GM23338 (cell line): Measurements from ENCODE around the gene NINL. TPM values are rescaled to one million over a fixed set of nuclear protein-coding genes. Genes with fewer than 3 reads are reported as not detected.
A peak's percentile ranks its signal among the peaks of the same experiment; 100 is the strongest.

Experiments
- ATAC-seq: fragments of 200-7000 bp; cut with Tn5 transposase; 3 replicates; pipeline ENCODE4 v1.9.1; 2020
- DNase-seq: peaks from one replicate; pipeline ENCODE4 v3.0.0-alpha.2; 2015; ENCODE audit warnings: low spot score
- H2AFZ ChIP-seq: fragments of 200-600 bp; sonication (generic); 2 replicates; pipeline ENCODE4 v1.8.0; 2016; ENCODE audit warnings: antibody characterized with exemption, mild to moderate bottlenecking, moderate library complexity
- H3F3A ChIP-seq: fragments of 200-600 bp; sonication (generic); replicated peaks from 2 replicates; pipeline ENCODE4 v1.8.0; 2017; ENCODE audit warnings: antibody characterized with exemption, mixed run types, low read depth
- H3K27ac ChIP-seq: fragments of 200-600 bp; sonication (generic); 2 replicates; pipeline ENCODE4 v1.6.1; 2016; ENCODE audit warnings: low read depth
- H3K27me3 ChIP-seq: fragments of 200-600 bp; sonication (generic); 2 replicates; pipeline ENCODE4 v1.8.0; 2016; ENCODE audit warnings: mild to moderate bottlenecking, mixed run types, moderate library complexity; ENCODE audit not compliant: insufficient read depth
- H3K36me3 ChIP-seq: fragments of 200-600 bp; sonication (generic); 2 replicates; pipeline ENCODE4 v1.8.0; 2016; ENCODE audit warnings: mild to moderate bottlenecking; ENCODE audit not compliant: insufficient read depth
- H3K4me1 ChIP-seq: fragments of 200-600 bp; sonication (generic); 2 replicates; pipeline ENCODE4 v1.8.0; 2016; ENCODE audit warnings: mild to moderate bottlenecking, moderate library complexity; ENCODE audit not compliant: insufficient read depth
- H3K4me2 ChIP-seq: fragments of 200-600 bp; sonication (generic); 2 replicates; pipeline ENCODE4 v1.7.1; 2017; ENCODE audit warnings: mixed run types
- H3K4me3 ChIP-seq: fragments of 200-600 bp; sonication (generic); 2 replicates; pipeline ENCODE4 v1.6.1; 2016; ENCODE audit warnings: mixed run types
- H3K79me2 ChIP-seq: fragments of 200-600 bp; sonication (generic); replicated peaks from 2 replicates; pipeline ENCODE4 v1.8.0; 2017; ENCODE audit warnings: mild to moderate bottlenecking; ENCODE audit not compliant: insufficient read depth
- H3K9me2 ChIP-seq: fragments of 200-600 bp; sonication (generic); 2 replicates; pipeline ENCODE4 v1.8.0; 2017; ENCODE audit not compliant: insufficient read depth
- H4K20me1 ChIP-seq: fragments of 200-600 bp; sonication (generic); replicated peaks from 2 replicates; pipeline ENCODE4 v1.8.0; 2017; ENCODE audit warnings: mild to moderate bottlenecking; ENCODE audit not compliant: insufficient read depth
- H3K27ac Mint-ChIP-seq: 2 replicates; pipeline ENCODE4 v1.8.0; 2020; ENCODE audit warnings: inconsistent platforms, mild to moderate bottlenecking, moderate library complexity, mixed read lengths
- H3K27me3 Mint-ChIP-seq: 3 replicates; pipeline ENCODE4 v1.8.0; 2022; ENCODE audit warnings: low read depth, mild to moderate bottlenecking, moderate library complexity, mixed read lengths, inconsistent platforms; ENCODE audit not compliant: insufficient read depth, poor library complexity
- H3K36me3 Mint-ChIP-seq: 3 replicates; pipeline ENCODE4 v1.8.0; 2021; ENCODE audit warnings: low read depth, mild to moderate bottlenecking, inconsistent platforms, moderate library complexity, mixed read lengths
- H3K4me1 Mint-ChIP-seq: 3 replicates; pipeline ENCODE4 v1.8.0; 2020; ENCODE audit warnings: mild to moderate bottlenecking, inconsistent platforms, mixed read lengths
- H3K4me3 Mint-ChIP-seq: 3 replicates; pipeline ENCODE4 v1.8.0; 2021; ENCODE audit warnings: moderate library complexity, mild to moderate bottlenecking, inconsistent platforms, mixed read lengths
- H3K9me3 Mint-ChIP-seq: 3 replicates; pipeline ENCODE4 v1.8.0; 2020; ENCODE audit warnings: moderate library complexity, mild to moderate bottlenecking, inconsistent platforms, mixed read lengths
- CREB1 ChIP-seq: fragments of 250-450 bp; sonication (Bioruptor Pico); IDR thresholded peaks from 2 replicates; pipeline ENCODE4 v1.5.0; 2020; ENCODE audit warnings: low read depth, mild to moderate bottlenecking, moderate library complexity
- EZH2 ChIP-seq: fragments of 200-600 bp; sonication (generic); IDR thresholded peaks from one replicate; pipeline ENCODE4 v1.8.0; 2017; ENCODE audit warnings: antibody characterized with exemption, mild to moderate bottlenecking, low read depth; ENCODE audit not compliant: unreplicated experiment
- EZH2phosphoT487 ChIP-seq: fragments of 200-600 bp; sonication (generic); IDR thresholded peaks from one replicate; pipeline ENCODE4 v1.8.1; 2018; ENCODE audit warnings: antibody characterized with exemption; ENCODE audit not compliant: unreplicated experiment
- JUNB ChIP-seq: IDR thresholded peaks from one replicate; pipeline ENCODE4 v1.6.1; 2016; ENCODE audit warnings: antibody characterized with exemption; ENCODE audit not compliant: unreplicated experiment
- NANOG ChIP-seq: IDR thresholded peaks from 2 replicates; pipeline ENCODE4 v1.6.1; 2016; ENCODE audit warnings: antibody characterized with exemption, borderline replicate concordance
- POLR2AphosphoS5 ChIP-seq: IDR thresholded peaks from 2 replicates; pipeline ENCODE4 v1.6.1; 2016; ENCODE audit warnings: antibody characterized with exemption, low read depth
- STAT1 ChIP-seq: IDR thresholded peaks from one replicate; pipeline ENCODE4 v1.6.1; 2016; ENCODE audit warnings: antibody characterized with exemption; ENCODE audit not compliant: unreplicated experiment
- ZNF114 ChIP-seq: fragments of 250-450 bp; sonication (Bioruptor Pico); IDR thresholded peaks from 2 replicates; pipeline ENCODE4 v1.5.0; 2020; ENCODE audit warnings: mild to moderate bottlenecking, moderate library complexity
- ZNF331 ChIP-seq: fragments of 250-450 bp; sonication (Bioruptor Pico); IDR thresholded peaks from 2 replicates; pipeline ENCODE4 v1.5.0; 2020; ENCODE audit warnings: low read depth, mild to moderate bottlenecking, moderate library complexity
- polyA plus RNA-seq: library from polyadenylated mRNA; unstranded; fragments of >200 nt; fragmentation: Nextera tagmentation; extraction: Ambion mirVana; gene quantifications from 2 replicates; pipeline ENCODE4 v1.2.1, GENCODE V29; 2016
- total RNA-seq: library from RNA; depleted of rRNA; stranded (reverse); fragments of >200 nt; shearing (Covaris generic); gene quantifications from 2 replicates; pipeline ENCODE4 v1.2.3, GENCODE V29; 2014
- TF ChIP-seq, protein P1 (sequence below), 2 experiments: fragments of 200-600 bp in 1 of 2; sonication (generic) in 1 of 2; conservative IDR thresholded peaks; 2 replicates each; pipeline versions ENCODE4 v1.5.1 to v1.6.1; 2016 to 2017; ENCODE audit warnings: antibody characterized with exemption in 2 of 2, low read depth in 2 of 2, mild to moderate bottlenecking in 2 of 2, moderate library complexity in 1 of 2
- TF ChIP-seq, protein P2 (sequence below): IDR thresholded peaks from 2 replicates; pipeline ENCODE4 v1.6.1; 2016; ENCODE audit warnings: antibody characterized with exemption
- TF ChIP-seq, protein P3 (sequence below): fragments of 250-450 bp; sonication (Bioruptor Pico); IDR thresholded peaks from 2 replicates; pipeline ENCODE4 v1.5.0; 2020; ENCODE audit warnings: mild to moderate bottlenecking, moderate library complexity
- TF ChIP-seq, protein P4 (sequence below): IDR thresholded peaks from one replicate; pipeline ENCODE4 v1.6.1; 2018; ENCODE audit warnings: antibody characterized with exemption; ENCODE audit not compliant: unreplicated experiment

NINL gene
- total and polyA plus RNA-seq, 2 experiments from 2014 or later = 18.0 to 31.2 TPM

DNA sequence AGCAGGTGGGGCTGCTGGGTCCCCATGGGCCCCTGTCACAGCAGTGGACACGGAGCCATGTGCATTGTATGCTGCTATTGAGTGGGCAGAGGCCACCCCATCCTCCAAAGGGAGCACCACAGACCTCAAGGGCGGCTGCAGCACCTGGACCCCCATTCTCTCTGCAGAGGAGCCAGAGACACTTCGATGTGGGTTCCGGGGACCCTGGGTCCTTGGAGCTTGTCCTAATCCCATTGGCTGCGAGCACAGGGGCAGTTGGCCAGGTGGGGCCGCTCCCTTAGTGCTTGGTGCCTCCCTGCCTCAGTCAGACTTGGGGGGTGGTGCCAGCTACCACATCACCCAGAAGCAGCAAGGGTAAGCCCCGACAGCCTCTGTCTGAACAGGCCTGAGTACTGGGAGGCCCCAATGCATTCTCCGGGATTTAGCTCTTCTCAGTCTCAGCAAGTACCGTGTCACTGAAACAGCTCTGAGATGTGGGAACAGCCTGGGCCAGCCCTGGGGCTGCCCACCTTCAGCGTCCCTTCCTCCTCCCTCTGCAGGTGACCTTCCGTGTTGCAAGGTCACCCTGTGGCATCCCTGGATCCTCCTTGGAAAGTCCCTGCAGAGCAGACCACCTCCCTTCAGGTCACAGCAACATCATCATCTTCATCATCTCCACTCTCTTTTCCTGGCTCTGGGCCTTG lies 104.0 kb downstream of the NINL start:
- no peaks in the 10 kb centered on the region for H3K9me2 ChIP-seq
- H2AFZ ChIP-seq = no peak overlapping the region
- no peaks in the 10 kb centered on the region for H3F3A ChIP-seq
- DNase-seq = no peak
- H3K36me3 Mint-ChIP-seq = peaks cover 43% of the 10 kb centered on the region
- peaks cover 3% of the 10 kb centered on the region; the same call in 1 of the 2 replicates for H3K36me3 ChIP-seq
- H3K4me2 ChIP-seq = no peak overlapping the region
- no peaks in the 10 kb centered on the region for H3K4me1 ChIP-seq
- H3K4me3 ChIP-seq = no peak overlapping the region
- H3K4me1 Mint-ChIP-seq = peaks cover 3% of the 10 kb centered on the region; the same call in 2 of the 3 replicates
- H3K27me3 Mint-ChIP-seq = no peaks in the 10 kb centered on the region
- no peak overlapping the region for H3K4me3 Mint-ChIP-seq
- no peak for TF ChIP-seq NANOG
- TF ChIP-seq, protein P1, sequence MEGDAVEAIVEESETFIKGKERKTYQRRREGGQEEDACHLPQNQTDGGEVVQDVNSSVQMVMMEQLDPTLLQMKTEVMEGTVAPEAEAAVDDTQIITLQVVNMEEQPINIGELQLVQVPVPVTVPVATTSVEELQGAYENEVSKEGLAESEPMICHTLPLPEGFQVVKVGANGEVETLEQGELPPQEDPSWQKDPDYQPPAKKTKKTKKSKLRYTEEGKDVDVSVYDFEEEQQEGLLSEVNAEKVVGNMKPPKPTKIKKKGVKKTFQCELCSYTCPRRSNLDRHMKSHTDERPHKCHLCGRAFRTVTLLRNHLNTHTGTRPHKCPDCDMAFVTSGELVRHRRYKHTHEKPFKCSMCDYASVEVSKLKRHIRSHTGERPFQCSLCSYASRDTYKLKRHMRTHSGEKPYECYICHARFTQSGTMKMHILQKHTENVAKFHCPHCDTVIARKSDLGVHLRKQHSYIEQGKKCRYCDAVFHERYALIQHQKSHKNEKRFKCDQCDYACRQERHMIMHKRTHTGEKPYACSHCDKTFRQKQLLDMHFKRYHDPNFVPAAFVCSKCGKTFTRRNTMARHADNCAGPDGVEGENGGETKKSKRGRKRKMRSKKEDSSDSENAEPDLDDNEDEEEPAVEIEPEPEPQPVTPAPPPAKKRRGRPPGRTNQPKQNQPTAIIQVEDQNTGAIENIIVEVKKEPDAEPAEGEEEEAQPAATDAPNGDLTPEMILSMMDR (conservative IDR thresholded peaks at IDR 0.05; ENCODE audit: low read depth in 2 of 2) = no peak
- TF ChIP-seq, protein P2, sequence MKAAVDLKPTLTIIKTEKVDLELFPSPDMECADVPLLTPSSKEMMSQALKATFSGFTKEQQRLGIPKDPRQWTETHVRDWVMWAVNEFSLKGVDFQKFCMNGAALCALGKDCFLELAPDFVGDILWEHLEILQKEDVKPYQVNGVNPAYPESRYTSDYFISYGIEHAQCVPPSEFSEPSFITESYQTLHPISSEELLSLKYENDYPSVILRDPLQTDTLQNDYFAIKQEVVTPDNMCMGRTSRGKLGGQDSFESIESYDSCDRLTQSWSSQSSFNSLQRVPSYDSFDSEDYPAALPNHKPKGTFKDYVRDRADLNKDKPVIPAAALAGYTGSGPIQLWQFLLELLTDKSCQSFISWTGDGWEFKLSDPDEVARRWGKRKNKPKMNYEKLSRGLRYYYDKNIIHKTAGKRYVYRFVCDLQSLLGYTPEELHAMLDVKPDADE = no peak
- TF ChIP-seq EZH2 = no peak
- no peak for TF ChIP-seq ZNF114 (CRISPR knock-in tag)
- no peak for TF ChIP-seq JUNB
- no peak for TF ChIP-seq CREB1 (CRISPR knock-in tag)
- TF ChIP-seq EZH2phosphoT487 = no peak
- TF ChIP-seq, protein P3, sequence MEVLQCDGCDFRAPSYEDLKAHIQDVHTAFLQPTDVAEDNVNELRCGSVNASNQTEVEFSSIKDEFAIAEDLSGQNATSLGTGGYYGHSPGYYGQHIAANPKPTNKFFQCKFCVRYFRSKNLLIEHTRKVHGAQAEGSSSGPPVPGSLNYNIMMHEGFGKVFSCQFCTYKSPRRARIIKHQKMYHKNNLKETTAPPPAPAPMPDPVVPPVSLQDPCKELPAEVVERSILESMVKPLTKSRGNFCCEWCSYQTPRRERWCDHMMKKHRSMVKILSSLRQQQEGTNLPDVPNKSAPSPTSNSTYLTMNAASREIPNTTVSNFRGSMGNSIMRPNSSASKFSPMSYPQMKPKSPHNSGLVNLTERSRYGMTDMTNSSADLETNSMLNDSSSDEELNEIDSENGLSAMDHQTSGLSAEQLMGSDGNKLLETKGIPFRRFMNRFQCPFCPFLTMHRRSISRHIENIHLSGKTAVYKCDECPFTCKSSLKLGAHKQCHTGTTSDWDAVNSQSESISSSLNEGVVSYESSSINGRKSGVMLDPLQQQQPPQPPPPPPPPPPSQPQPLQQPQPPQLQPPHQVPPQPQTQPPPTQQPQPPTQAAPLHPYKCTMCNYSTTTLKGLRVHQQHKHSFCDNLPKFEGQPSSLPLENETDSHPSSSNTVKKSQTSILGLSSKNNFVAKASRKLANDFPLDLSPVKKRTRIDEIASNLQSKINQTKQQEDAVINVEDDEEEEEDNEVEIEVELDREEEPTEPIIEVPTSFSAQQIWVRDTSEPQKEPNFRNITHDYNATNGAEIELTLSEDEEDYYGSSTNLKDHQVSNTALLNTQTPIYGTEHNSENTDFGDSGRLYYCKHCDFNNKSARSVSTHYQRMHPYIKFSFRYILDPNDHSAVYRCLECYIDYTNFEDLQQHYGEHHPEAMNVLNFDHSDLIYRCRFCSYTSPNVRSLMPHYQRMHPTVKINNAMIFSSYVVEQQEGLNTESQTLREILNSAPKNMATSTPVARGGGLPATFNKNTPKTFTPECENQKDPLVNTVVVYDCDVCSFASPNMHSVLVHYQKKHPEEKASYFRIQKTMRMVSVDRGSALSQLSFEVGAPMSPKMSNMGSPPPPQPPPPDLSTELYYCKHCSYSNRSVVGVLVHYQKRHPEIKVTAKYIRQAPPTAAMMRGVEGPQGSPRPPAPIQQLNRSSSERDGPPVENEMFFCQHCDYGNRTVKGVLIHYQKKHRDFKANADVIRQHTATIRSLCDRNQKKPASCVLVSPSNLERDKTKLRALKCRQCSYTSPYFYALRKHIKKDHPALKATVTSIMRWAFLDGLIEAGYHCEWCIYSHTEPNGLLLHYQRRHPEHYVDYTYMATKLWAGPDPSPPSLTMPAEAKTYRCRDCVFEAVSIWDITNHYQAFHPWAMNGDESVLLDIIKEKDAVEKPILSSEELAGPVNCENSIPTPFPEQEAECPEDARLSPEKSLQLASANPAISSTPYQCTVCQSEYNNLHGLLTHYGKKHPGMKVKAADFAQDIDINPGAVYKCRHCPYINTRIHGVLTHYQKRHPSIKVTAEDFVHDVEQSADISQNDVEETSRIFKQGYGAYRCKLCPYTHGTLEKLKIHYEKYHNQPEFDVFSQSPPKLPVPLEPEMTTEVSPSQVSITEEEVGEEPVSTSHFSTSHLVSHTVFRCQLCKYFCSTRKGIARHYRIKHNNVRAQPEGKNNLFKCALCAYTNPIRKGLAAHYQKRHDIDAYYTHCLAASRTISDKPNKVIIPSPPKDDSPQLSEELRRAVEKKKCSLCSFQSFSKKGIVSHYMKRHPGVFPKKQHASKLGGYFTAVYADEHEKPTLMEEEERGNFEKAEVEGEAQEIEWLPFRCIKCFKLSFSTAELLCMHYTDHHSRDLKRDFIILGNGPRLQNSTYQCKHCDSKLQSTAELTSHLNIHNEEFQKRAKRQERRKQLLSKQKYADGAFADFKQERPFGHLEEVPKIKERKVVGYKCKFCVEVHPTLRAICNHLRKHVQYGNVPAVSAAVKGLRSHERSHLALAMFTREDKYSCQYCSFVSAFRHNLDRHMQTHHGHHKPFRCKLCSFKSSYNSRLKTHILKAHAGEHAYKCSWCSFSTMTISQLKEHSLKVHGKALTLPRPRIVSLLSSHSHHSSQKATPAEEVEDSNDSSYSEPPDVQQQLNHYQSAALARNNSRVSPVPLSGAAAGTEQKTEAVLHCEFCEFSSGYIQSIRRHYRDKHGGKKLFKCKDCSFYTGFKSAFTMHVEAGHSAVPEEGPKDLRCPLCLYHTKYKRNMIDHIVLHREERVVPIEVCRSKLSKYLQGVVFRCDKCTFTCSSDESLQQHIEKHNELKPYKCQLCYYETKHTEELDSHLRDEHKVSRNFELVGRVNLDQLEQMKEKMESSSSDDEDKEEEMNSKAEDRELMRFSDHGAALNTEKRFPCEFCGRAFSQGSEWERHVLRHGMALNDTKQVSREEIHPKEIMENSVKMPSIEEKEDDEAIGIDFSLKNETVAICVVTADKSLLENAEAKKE (CRISPR knock-in tag) = no peak
- no peak for TF ChIP-seq STAT1
- TF ChIP-seq POLR2AphosphoS5 = no peak
- TF ChIP-seq, protein P4, sequence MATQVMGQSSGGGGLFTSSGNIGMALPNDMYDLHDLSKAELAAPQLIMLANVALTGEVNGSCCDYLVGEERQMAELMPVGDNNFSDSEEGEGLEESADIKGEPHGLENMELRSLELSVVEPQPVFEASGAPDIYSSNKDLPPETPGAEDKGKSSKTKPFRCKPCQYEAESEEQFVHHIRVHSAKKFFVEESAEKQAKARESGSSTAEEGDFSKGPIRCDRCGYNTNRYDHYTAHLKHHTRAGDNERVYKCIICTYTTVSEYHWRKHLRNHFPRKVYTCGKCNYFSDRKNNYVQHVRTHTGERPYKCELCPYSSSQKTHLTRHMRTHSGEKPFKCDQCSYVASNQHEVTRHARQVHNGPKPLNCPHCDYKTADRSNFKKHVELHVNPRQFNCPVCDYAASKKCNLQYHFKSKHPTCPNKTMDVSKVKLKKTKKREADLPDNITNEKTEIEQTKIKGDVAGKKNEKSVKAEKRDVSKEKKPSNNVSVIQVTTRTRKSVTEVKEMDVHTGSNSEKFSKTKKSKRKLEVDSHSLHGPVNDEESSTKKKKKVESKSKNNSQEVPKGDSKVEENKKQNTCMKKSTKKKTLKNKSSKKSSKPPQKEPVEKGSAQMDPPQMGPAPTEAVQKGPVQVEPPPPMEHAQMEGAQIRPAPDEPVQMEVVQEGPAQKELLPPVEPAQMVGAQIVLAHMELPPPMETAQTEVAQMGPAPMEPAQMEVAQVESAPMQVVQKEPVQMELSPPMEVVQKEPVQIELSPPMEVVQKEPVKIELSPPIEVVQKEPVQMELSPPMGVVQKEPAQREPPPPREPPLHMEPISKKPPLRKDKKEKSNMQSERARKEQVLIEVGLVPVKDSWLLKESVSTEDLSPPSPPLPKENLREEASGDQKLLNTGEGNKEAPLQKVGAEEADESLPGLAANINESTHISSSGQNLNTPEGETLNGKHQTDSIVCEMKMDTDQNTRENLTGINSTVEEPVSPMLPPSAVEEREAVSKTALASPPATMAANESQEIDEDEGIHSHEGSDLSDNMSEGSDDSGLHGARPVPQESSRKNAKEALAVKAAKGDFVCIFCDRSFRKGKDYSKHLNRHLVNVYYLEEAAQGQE = no peak
- no peak for TF ChIP-seq ZNF331 (CRISPR knock-in tag)
- no peak overlapping the region for H3K27ac ChIP-seq
- no peaks in the 10 kb centered on the region; the same call in 2 of the 3 replicates for H3K9me3 Mint-ChIP-seq
- peak overlapping the region; percentile 76; the same call in 1 of the 2 replicates for H3K27ac Mint-ChIP-seq
- H3K79me2 ChIP-seq = no peaks in the 10 kb centered on the region
- H4K20me1 ChIP-seq = peaks cover 5% of the 10 kb centered on the region; the same call in 1 of the 2 replicates
- no peaks in the 10 kb centered on the region for H3K27me3 ChIP-seq
- ATAC-seq = no peak; the same call in 2 of the 3 replicates
